Fibroblast of peridontal ligament (primary cell): ENCODE data around the gene CARD19.

ENCODE experiments used
- DNase-seq: peaks from one replicate; pipeline ENCODE4 v3.0.0-alpha.2; 2010; ENCODE audit errors: extremely low read depth

The CARD19 gene

DNA sequence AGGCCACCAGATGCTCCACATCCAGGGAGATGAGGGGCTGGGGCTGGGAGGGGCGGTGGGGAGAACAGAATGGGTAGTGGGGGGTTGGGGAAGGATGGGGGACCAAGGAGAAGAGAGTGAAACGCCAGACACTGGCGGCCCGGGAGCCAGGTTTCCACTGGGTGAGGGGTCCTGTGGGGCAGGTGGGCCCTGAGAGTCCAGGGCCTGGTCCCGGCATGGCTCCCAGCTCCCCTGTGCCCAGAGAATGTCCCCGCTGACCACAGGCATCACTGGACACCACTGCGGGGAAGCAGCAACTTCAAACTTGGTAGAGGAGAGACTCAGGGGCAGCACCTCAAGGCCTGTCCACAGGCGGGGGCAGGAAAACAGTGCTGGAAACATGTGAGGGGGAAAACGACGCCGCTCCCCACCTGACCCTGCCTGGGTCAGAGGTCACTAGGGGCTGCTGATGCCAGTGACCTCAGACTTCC lies 24.9 kb downstream of the CARD19 start:
- DNase-seq, result no peak

DNA sequence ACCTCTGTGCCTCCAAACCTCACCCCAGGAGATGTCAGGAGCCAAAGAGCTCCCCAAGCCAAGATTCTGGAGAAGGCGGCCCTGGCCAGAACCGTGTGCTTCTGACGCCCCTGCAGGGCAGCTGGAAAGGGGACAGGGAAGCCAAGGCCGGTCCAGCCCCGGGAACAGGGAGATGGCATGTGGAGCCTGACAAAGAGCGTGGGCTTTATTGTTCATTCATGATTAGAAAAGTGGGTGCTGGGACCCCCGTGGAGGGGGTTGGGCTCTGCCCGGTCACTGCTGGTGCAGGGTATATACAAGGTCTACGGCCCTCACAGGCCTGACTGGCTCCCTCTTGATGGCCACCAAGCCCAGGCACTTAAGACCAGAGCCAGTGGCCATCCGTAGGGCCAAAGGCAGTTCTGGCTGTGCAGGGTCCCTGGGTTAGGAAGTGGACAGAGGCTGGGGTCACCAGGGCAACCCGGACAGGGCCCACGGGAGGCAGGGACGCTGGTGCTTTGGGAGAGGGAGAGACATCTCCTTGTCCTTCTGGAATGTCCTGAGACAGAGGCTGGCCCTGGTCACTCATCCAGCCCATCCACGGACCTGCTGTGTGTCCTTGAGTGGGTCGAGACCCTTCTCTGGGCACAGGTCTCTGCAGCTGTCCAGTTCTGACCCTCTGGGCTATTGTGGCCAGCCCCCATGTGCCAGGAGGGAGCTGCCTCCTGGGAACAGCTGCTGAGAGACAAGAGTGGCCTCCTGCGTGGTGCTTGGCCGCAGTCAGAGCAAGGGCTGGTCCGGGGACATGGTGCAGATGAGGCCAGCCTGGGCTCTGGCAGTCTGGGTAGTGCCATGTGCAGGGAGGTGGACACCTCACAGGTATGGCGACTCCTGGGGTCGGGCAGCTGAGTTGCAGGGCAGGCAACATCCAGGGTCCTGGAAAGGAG lies 25.6 kb downstream of the CARD19 start:
- DNase-seq, result no peak

DNA sequence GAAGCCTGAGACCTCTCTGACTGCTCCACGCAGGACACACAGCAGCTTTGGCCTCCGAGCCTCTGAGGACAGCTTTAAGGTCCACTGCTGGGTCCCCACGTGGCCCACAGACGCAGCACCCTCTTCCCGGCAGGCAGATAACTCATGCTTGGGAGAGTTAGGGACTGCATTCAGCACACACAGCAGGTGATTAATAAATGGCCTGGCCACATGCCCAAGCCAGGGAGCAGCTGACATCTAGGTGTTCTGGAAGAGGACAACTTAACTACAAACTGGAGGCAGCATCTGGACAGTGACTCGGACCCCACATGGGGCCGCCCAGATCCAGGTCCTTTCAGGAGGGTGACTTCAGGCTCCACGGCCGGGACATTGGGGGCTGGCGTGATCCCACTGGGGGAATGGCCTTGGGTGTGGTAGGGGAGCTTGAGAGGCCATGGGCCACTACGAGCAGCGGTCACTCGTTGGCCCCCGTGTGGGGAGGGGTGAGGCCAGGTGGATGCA lies 26.8 kb downstream of the CARD19 start:
- no peak for DNase-seq

DNA sequence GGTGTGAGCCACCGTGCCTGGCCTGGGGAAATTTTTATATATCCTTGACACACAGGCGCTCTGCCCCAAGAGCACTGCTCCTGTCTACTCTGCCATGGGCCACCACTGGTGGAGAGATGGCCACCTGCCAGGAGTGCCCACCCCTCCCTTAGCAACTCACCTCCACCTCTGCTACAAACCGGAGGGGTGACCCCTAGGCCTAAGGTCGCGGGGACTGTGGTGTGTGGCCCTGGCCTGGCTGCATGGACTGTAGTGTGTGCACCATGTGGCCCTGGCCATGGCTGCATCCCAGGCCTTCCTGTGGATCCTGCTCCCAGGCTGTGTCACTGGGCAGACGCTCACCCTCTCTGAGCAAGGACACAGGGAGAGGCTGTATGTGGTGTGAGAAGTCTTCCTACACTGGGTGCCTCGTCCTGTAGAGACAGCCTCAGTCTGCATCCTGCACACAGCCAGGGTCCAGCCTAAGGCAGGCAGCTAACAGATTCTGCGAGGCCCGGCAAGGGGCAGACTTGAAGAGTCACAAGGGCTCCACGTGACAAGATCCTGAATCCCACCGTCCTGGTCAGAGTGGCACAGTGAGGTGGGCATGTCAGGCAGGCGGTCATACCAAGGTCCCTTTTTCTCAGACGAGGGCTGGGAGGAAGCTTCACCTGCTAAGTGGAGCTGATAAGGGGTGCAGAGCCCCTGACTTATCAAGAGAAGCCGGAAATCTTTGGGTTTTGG lies 27.7 kb downstream of the CARD19 start:
- no peak for DNase-seq

DNA sequence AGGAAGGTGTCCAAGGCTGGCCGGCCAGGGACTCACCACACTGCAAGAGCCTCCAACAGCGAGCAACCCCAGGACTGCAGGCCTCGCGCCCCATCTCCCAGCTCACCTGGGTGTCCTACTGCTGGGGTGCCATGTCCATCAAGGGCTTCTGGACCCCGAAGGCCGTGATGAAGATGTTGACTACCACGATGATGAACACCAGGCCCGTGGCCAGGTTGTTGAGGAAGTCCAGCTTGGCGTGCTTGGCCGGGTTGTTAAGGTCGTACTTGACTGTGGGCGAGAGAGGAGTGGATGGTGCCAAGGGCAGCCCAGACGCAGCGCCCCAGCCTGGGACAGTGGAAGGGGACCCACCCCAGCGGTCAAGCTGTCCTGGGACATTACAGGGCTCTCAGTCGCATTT lies 28.8 kb downstream of the CARD19 start:
- DNase-seq, result no peak

DNA sequence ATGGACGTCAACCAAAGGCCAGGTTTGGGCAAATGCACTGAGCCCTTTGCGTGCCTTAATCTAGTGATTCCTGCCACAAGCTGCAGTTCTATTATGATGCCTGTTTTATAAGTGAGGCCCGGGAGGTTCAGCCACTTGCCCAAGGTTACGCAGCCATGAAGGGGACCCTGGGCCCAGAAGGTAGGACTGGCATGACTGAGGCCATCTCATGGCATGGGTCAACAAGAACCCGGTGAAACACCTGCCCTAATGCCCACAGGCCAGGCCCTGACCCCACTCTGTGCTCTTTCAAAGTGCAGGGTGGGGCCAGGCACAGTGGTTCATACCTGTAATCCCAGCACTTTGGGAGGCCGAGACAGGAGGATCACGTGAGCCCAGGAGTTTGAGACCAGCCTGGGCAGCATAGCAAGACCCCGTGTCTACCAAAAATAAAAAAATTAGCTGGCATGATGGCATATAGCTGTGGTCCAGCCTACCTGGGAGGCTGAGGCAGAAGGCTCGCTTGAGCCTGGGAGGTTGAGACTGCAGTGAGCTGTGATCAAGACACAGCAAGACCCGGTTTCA lies 29.4 kb downstream of the CARD19 start:
- no peak for DNase-seq

DNA sequence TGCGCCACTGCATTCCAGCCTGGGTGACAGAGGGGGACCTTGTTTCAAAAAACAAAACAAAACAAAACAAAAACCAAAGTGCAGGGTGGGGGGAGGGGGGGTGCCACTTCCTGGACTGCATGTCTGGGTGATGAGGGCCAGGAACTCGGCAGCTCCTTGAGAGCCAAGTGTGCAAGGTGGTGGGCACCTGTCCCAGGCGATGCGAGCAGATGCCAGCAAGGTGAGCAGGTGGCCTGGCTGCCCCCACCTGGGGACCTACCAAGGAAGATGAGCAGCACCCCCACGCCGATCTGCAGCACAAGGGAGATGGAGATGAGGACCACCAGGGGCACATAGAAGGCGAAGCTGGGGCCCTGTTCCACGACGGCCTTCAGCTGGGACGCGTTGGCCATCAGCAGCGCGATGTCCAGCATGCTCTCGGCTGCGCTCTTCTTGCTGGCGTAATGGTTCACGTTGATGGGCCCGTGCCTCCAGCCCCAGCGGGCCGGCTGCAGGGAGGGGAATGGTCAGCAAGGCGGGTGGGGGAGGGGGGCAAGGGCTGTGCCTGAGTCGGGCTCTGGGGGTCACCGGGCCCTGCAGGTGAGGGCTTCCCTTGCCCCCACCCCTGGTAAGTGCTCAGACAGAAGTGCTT lies 30.2 kb downstream of the CARD19 start:
- no peak for DNase-seq

GRCh38 chr9:93126825-93127368 lies 30.9 kb downstream of the CARD19 start:
- DNase-seq, result no peak

GRCh38 chr9:93127395-93127911 lies 31.4 kb downstream of the CARD19 start:
- peak; percentile 15 for DNase-seq

GRCh38 chr9:93128011-93128714 lies 32.1 kb downstream of the CARD19 start:
- no peak for DNase-seq

DNA sequence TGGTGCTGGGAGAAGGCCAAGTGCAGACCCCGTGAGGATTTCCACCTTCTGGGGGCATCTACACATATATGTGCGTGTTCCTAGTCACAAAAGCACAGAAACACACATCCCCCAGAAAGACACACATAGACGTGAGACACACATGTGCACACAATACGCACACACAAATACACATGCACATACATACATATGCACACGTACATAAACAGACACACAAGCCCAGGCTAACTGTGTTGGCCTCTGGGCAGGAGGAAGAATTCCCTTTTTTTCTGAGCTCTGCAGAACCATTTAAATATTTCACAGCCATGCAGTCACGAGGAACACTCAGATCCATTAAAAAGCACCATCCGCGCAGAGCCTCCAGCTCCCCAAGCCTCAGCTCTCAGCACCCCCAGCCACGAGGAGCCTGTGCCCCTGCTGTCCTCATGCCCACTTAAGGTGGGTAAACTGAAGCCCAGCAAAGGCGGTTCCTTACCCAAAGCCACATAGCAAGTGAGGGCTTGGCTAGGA lies 32.8 kb downstream of the CARD19 start:
- no peak for DNase-seq

GRCh38 chr9:93129286-93129685 lies 33.3 kb downstream of the CARD19 start:
- DNase-seq, result no peak

- no peak for DNase-seq
Measured at GRCh38 chr9:93129691-93130500, 33.9 kb downstream of the CARD19 start.

GRCh38 chr9:93130861-93131481 lies 35.0 kb downstream of the CARD19 start:
- no peak for DNase-seq

DNA sequence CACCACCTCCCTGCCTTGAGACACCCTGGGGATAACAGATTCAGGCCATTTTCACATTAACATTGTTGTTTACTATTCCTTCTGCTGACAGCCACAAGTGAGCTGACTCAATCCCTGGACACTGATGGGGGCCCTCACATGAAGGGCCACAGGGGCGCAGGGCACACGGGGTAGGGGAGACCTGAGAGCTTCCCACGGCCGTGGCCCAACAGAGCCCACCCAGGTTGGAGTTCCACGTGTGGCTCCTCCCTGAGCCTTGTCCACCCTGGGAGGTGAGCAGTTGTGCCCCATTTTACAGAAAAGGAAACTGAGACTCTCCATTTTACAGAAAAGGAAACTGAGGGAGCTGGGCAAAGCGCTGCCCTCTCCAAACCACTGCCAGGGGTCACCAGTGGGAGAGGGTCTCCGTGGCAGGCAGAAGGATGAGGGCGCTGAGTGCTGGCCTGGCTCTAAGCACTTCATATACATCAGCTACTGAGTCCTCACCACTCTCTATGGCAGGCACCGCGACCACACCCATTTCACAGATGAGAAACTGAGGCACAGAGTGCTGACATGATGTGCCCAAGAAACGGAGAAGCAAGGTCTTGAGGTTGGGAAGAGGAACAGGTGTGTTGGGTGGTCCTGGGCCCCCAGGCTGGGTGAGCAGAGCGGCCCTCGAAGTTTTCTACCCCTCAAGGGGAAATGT lies 35.7 kb downstream of the CARD19 start:
- no peak for DNase-seq

- peak; percentile 65 for DNase-seq
Measured at GRCh38 chr9:93132287-93132927, 36.4 kb downstream of the CARD19 start.

- peak; percentile 81 for DNase-seq
Measured at GRCh38 chr9:93132946-93133680, 37.1 kb downstream of the CARD19 start.
